DLD1 (cell line): ENCODE results near the gene LRP2BP.

Experiments
- in situ Hi-C: cut with HindIII; loops from 2 replicates; pipeline ENCODE4 v1.10.0; 2017; ENCODE audit warnings: low sequenced_read_pairs

Gene LRP2BP

DNA sequence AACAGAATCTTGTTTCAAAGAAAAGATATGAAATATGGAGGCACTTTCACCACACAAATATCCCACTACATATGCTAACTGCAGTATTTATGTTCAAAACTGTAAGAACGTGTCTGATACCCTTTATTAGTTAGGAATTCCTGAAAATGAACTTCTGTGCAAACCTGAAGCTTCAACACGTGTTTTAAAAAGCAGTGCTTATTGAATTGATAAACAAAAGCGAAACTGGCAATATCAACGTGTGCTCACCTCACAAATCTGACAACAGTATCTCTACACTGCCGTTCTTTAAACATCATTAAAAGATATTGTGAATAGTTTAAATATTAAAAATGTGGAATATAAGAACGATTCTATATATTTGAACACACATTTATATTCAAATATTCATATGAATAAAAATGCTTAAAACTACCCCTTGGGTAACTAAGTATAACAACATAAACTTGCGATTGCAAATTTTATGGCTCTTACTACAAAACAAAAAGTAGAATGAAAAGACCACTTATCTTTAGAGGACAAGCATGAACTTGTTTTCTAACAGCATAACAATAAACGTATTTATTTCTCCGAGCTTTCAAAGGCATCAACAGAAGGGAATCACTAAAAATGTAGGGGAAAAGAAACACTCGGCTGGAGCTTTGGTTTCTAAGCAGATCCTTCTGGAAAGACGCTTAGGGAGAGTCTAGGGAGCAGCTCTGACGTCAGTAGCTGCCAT, at the start of gene LRP2BP:
Gene LRP2BP, minus strand, starts transcription at position 687 of the 718 bp plus-strand sequence. CDS start 17,738 bp downstream, outside the sequence.
- in situ Hi-C loops, result loop anchor here (25.0 kb wide), 1 partner anchor 208 kb away; no protein-coding TSS in a partner anchor

GRCh38 chr4:185445209-185445608, 49.5 kb upstream of the LRP2BP start:
- in situ Hi-C loops, result no loop called here

DNA sequence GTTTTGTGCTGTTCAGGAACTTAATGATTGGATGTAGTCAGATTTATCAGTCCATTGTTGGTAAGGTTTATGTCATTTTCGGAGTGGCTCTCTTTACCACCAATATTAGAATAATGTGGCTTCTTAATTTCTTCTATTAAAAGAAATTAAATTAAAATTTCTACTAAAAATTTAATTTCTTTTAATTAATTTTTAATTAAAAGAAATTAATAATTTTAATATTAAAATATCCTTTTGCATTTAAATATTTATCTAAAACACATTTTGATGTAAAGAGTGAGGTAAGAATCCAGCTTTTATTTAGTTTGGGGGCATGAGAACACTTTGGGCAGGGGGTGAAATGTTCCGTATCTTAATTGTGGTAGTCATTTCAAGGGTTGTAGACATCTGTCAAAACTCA, 45.8 kb upstream of the LRP2BP start:
- in situ Hi-C loops, result no loop called here

DNA sequence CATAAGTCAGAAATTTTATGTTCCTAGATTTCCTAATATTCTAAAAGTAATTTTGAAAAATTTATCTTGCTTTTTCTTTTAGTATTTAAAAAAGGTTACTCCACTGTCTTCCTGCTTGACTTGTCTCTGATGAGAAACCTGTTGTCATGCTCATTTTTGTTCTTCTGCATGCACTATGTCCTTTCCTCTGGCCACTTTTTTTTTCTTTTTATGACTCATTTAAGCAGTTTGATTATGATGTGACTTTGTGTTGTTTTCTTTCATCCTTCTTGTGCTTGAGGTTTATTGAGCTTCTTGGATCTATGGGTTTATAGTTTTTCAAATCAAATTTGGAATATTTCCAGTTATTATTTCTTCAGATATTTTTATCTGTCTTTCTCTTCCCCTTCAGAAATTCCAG, 42.1 kb upstream of the LRP2BP start:
- in situ Hi-C loops, result no loop called here

DNA sequence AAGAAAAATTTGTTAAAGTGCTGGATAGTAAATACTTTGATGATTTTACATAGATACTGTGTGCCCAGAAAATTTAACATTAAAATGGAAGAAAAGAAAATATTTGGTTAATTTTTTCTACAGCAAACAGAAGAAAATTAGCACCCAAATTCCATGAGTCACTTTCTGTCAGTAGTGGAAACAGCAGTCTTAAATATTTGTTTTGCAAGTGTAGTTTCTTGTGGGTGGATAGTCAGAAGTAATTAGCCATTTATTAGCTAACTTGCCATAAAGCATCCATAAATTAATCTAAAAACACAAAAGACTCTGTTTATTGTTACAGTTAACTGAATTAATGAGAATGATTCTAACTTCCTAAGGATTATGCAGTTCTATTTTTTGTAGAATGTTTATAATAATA, 39.7 kb upstream of the LRP2BP start:
- in situ Hi-C loops, result no loop called here

GRCh38 chr4:185429660-185430059, 33.9 kb upstream of the LRP2BP start:
- in situ Hi-C loops, result no loop called here

GRCh38 chr4:185426960-185427688, 31.4 kb upstream of the LRP2BP start:
- in situ Hi-C loops, result no loop called here

GRCh38 chr4:185425647-185426352, 30.1 kb upstream of the LRP2BP start, which contains the start of gene UFSP2:
Gene UFSP2 (minus strand): TSS chr4:185425964. CDS start chr4:185425868, 96 bp downstream.
- in situ Hi-C loops, result no loop called here

GRCh38 chr4:185424905-185425646, 29.4 kb upstream of the LRP2BP start:
- in situ Hi-C loops, result no loop called here

DNA sequence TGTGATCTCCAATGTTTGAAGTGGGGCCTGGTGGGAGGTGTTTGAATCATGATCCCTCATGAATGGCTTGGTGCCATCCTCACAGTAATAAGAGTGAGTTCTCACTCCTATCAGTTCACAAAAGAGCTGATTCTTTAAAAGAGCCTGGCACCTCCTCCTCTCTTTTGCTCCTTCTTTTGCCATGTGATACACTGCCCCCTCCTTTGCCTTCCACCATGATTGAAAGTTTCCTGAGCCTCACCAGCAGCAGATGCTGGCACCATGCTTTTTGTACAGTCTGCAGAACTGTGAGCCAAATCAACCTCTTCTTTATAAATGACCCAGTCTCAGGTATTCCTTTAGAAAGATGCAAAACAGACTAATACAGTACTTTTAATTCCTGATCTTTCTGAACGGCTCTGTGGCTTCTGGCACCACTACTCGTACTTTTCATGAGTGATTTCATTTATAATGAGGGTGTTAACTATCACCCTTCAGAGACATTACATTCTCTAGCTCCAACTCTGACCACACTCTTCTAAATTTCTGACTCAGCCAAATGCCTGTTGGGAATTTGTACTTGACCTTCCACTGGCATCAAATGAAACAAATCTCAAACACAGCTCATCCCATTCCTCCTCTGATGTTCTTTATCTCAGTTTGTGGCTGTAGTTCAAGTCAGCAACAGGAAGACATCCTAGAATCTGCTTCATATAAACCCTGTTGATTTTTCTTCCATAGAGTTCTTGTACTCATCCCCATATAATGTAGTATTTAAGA, 25.8 kb upstream of the LRP2BP start:
- in situ Hi-C loops, result no loop called here

DNA sequence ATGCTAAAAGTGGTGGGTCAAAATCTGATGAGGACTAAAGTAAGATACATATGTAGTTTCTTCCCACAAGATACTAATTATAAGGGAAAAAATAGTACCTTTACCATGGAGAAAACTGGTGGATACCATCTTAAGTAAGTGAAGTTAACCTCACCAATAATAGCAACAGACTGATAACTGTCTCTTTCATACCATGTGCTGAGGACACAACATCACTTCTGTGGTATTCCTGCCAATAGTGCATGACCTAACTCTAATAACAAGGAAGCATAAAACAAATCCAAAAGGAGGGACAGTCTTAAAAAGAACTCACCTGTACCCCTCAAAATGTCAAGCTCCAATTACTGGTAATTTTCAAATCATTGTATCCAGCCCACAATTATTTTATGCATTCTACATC, 21.2 kb upstream of the LRP2BP start:
- in situ Hi-C loops, result no loop called here

GRCh38 chr4:185412412-185412811, 16.7 kb upstream of the LRP2BP start:
- in situ Hi-C loops, result no loop called here

DNA sequence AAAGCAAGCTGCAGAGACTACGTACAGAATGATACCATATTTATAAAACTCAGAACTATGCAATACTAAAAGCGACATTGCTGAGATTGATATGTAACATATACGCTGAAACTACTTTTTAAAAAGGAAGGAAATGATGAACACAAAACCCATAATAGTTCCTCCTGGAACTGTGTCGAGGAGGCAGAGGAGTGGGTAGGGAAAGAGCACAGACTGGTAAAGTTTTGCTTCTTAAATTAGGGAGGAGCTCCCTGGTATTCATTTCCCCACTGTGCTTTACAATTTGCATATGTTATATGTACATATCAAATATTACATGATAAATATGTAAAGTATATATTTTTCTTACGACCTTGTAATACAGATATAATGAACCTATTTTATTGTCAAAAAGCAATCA, 16.1 kb upstream of the LRP2BP start:
- in situ Hi-C loops, result no loop called here

DNA sequence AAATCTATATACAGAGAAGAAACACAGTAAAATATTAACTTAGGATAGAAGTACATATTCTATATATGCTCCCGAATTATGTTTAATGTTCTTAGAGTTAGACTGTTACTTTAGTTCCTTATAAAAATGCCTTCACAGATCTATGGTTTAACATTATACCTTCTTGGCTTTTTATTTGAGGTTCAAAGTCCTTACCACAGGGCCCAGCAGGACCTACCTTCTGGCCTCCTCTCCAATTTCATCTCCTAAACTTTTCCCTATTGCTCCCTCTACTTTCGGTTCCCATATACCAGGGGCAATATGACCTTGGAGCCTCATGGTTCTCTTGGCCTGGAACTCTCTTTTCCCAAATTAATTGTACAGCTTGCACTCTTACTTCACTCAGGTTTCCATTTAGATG, 12.7 kb upstream of the LRP2BP start:
- in situ Hi-C loops, result no loop called here

DNA sequence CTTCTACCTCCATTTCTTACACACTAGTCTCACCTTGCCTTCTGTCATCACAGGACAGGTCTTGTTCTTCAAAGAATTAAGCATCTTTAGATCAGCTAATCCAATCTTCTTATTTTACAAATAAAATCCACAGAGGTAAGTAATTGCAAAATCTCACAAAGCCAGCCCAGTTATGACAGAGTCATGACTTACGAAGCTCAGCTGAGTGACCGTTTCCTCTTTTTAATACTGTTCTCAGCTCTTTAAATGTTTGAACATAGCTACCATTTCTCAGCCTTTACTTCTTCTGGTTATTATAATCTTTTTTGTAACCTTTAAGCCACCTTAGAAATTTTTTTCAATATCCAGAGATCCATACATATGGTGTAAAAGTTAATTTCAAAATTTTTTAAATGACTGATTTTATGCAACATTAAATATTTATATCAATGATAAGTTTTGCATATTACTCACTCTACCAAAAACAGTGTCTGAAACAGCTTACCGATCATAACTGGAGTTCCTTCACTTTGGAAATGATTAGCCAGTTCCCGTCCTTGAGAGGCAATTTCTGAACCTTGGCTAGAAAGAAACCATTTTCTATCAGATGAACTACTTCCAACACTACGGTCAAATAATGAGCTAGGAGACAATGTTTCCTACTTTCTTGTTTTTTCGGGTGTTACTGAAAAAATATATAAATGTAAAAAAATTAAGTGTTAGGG, 9.7 kb upstream of the LRP2BP start:
- in situ Hi-C loops, result no loop called here

DNA sequence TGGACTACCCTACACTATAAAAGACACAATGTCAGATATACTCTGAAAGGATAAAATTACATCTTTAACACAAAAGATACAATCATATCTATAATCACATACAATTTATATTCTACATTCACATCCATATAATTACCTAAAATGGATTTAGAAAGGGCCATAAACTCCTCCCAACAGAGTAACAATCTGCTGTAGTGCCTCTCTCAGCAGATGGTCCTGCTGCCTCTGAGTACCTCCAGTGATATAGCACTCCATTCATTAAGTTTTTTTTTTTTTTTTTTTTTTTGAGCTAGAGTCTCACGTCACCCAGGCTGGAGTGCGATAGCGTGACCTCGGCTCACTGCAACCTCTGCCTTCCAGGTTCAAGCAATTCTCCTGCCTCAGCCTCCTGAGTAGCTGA, 8.3 kb upstream of the LRP2BP start:
- in situ Hi-C loops, result no loop called here

GRCh38 chr4:185399466-185399865, 3.7 kb upstream of the LRP2BP start:
- in situ Hi-C loops, result loop anchor here (25.0 kb wide), 1 partner anchor 212 kb away; no protein-coding TSS in a partner anchor

- in situ Hi-C loops, result loop anchor here (25.0 kb wide), 1 partner anchor 211 kb away; no protein-coding TSS in a partner anchor
These were observed 2.9 kb upstream of the LRP2BP start for GRCh38 chr4:185398618-185399017.

DNA sequence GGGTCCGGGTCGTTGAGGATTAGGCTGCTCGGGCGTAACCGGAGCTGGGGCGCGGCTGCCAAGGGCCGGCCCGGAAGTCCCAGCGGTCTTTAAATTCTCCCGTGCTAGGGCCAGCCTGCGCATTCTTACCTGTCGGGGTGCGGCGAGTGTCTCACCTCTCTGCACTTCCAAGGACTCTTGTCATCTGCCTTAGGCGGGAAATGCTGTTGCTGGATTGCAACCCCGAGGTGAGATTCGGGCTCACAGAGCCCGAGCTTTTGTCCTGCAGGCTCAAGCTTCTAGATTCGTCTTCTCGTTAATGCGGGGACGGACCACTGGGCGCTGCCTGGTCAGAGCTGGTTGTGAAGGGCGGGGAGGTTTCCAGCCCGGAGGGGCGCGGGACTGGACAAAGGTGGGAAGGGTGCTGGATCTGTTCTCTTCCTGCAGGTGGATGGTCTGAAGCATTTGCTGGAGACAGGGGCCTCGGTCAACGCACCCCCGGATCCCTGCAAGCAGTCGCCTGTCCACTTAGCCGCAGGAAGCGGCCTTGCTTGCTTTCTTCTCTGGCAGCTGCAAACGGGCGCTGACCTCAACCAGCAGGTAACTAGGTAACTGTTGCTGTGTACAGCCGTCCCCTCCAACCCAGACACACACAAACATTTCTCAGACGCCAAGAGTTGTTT, 1.1 kb upstream of the LRP2BP start, which contains the start of gene ANKRD37:
Gene ANKRD37, plus strand, starts transcription at position 118 of the 662 bp plus-strand sequence. Its CDS starts 83 bp downstream, at position 201.
- in situ Hi-C loops, result loop anchor here (25.0 kb wide), 1 partner anchor 210 kb away; no protein-coding TSS in a partner anchor
